BE2C (cell line): ENCODE results near the gene CDC37.
A peak's percentile ranks its signal among the peaks of the same experiment; 100 is the strongest.

Experiments used
- DNase-seq: peaks from one replicate; pipeline ENCODE4 v3.0.0-alpha.2; 2020
- H3K27me3 ChIP-seq: fragments of 250-450 bp; sonication (Bioruptor Pico); 2 replicates; pipeline ENCODE4 v1.5.1; 2020; ENCODE audit warnings: mild to moderate bottlenecking
- H3K36me3 ChIP-seq: fragments of 250-450 bp; sonication (Bioruptor Pico); 2 replicates; pipeline ENCODE4 v1.5.1; 2020; ENCODE audit warnings: mild to moderate bottlenecking
- H3K4me1 ChIP-seq: fragments of 250-450 bp; sonication (Bioruptor Pico); 2 replicates; pipeline ENCODE4 v1.5.1; 2020
- H3K4me3 ChIP-seq: 2 replicates; pipeline ENCODE4 v1.5.1; 2011; ENCODE audit warnings: low read depth, low read length
- H3K9me3 ChIP-seq: fragments of 250-450 bp; sonication (Bioruptor Pico); 2 replicates; pipeline ENCODE4 v1.5.1; 2020
- CTCF ChIP-seq: IDR thresholded peaks from 2 replicates; pipeline ENCODE4 v1.5.1; 2012; ENCODE audit warnings: mild to moderate bottlenecking, low read depth, low read length

The CDC37 gene

GRCh38 chr19:10439588-10439987 lies 36.2 kb upstream of the CDC37 start:
- no peaks in the 10 kb centered on the region for H3K36me3 ChIP-seq
- H3K4me3 ChIP-seq = no peak overlapping the region
- no peaks in the 10 kb centered on the region for H3K4me1 ChIP-seq
- no peak for TF ChIP-seq CTCF
- DNase-seq = no peak
- H3K9me3 ChIP-seq = no peaks in the 10 kb centered on the region; the same call in none of the 2 replicates
- no peaks in the 10 kb centered on the region for H3K27me3 ChIP-seq

- no peak for DNase-seq
- no peak for TF ChIP-seq CTCF
Observed at GRCh38 chr19:10433131-10433536, 29.8 kb upstream of the CDC37 start.

GRCh38 chr19:10432736-10433130 lies 29.4 kb upstream of the CDC37 start:
- DNase-seq = no peak
- Histone ChIP-seq H3K4me1 (peaks cover 13% of the 10 kb centered on the region), H3K4me3 (no peak overlapping the region), H3K36me3 (no peaks in the 10 kb centered on the region), H3K9me3 (no peaks in the 10 kb centered on the region), H3K27me3 (peaks cover 14% of the 10 kb centered on the region; the same call in 1 of the 2 replicates)
- TF ChIP-seq CTCF = no peak

More at GRCh38 chr19:10433131-10433536, 29.8 kb upstream of the CDC37 start:
- no peak overlapping the region for H3K4me3 ChIP-seq
- H3K27me3 ChIP-seq = peaks cover 14% of the 10 kb centered on the region; the same call in 1 of the 2 replicates
- peaks cover 13% of the 10 kb centered on the region for H3K4me1 ChIP-seq
- H3K9me3 ChIP-seq = no peaks in the 10 kb centered on the region
- H3K36me3 ChIP-seq = no peaks in the 10 kb centered on the region

GRCh38 chr19:10431943-10432735 lies 28.8 kb upstream of the CDC37 start:
- Histone ChIP-seq H3K36me3 (no peaks in the 10 kb centered on the region), H3K4me1 (peaks cover 13% of the 10 kb centered on the region), H3K4me3 (peak overlapping the region; percentile 16; the same call in 1 of the 2 replicates), H3K9me3 (no peaks in the 10 kb centered on the region), H3K27me3 (peaks cover 14% of the 10 kb centered on the region; the same call in 1 of the 2 replicates)
- DNase-seq = peak; percentile 45
- no peak for TF ChIP-seq CTCF

GRCh38 chr19:10431254-10431942 lies 28.1 kb upstream of the CDC37 start:
- Histone ChIP-seq H3K9me3 (no peaks in the 10 kb centered on the region), H3K27me3 (peaks cover 14% of the 10 kb centered on the region; the same call in 1 of the 2 replicates), H3K36me3 (no peaks in the 10 kb centered on the region), H3K4me3 (peak overlapping the region; percentile 16; the same call in 1 of the 2 replicates), H3K4me1 (peaks cover 13% of the 10 kb centered on the region)
- no peak for TF ChIP-seq CTCF
- DNase-seq = no peak
